Activated CD4-positive, alpha-beta T cell treated with anti-CD3 and anti-CD28 coated beads, Interleukin-2, amount 50 U/mL, for 48 hours (primary cell): Measurements from ENCODE around the gene AVPR1B.

ENCODE experiments used
- DNase-seq, 2 experiments: peaks; one replicate each; pipeline ENCODE4 v3.0.0-alpha.2; 2020

AVPR1B gene

DNA sequence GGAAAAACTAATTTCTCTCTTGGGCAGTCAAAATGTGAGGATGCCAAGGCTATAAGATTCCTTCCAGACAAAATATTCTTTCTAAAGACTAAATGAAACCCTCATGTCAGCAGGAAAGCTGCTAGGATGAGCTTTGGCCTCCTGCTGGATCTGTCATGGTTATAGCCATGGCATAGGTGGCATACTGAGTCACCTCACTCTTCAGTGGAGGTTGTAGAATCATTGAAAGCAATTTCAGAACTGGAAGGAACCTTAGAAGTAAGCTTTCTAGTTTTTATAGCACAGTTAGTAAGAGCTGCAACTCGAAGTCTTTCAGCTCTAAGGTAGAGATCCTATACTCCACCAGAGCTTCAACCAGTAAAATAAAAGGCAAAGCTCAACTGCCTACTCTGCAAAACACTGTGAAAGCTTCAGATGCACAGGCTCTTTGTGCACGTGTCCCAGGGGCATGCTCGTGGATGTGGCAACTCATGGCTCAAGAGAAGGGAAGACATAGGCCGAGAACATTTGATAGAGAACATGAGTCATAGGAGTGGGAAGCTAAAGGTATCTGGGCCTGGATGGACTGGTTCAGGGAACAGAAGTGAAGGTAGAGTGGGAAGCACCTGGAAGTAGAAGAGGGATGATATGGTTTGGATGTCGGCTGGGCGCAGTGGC is 5.8 kb downstream of the AVPR1B start:
- DNase-seq, result no peak

DNA sequence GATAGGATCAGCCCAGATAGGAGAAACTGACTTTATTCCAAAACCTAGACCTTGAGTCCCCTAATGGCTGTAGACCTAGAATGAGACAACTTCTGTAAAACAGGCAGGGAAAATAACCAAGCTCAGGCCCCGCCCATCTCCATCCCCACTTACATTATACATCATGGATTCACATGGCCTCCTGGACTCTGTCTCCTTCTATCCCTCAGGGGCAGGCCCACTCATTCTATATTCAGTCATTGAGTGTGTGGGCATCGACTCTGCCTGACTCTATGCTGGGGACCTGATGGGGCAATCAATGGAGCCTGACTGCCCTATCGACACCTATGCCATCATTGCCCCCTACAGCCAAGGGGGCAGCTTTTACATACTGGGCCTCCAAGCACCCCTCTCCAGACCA is 6.4 kb downstream of the AVPR1B start:
- DNase-seq, result no peak

DNA sequence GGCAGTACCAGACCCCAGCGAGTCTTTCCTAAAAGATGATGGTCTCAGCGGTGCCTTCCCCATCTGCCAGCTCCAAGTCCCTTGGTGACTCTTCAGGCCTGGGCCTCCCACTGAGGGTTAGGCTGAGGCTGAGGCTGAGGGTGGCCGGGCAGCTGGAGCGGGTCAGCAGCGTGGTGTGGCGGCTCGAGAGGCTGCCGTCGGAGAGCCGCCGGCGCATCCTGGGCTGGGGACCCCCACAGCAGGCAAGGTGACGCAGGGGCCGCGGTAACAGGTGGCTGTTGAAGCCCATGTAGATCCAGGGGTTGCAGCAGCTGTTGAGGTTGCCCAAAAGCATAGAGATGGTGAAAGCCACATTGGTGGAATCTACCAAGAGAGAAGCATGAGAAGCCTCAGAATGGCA is 7.0 kb downstream of the AVPR1B start:
- no peak for DNase-seq

DNA sequence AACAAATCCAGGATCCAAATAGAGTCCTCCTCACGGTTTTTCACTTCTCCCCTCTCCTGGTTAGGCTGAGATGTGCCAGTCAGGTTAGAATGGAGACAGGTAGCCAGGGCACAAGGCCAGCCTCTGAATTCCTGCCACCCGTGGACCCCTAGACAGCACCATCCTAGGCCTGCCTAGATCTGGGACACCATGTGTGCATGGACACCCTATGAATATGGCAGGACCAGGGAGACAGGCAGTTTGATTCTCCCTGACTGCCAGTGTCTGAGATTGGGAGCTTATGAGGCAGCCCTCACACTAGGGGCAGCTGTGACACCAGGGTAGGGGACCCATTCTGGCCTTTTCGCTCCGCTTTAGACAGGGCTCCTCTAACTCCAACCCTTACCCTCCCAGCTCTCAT is 7.5 kb downstream of the AVPR1B start:
- no peak for DNase-seq

DNA sequence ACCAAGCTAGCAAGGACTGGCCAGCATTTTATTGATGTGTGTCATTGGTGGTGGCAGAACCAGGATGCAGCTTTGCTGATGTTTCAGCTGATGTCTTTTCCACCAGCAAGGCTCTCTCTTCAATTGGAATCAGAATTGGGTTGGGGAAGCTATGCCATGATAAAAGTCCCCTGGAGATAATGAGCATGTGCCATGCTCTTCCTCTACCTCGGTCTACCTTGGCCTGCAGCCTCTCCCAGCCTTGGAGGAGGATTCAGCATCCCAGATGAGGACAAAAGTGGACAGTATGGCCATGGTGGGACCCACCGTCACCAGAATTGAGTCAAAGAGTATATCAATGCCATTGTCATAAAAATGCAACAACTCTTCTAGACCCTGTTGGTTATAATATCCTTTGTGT is 8.6 kb downstream of the AVPR1B start:
- DNase-seq, result no peak

DNA sequence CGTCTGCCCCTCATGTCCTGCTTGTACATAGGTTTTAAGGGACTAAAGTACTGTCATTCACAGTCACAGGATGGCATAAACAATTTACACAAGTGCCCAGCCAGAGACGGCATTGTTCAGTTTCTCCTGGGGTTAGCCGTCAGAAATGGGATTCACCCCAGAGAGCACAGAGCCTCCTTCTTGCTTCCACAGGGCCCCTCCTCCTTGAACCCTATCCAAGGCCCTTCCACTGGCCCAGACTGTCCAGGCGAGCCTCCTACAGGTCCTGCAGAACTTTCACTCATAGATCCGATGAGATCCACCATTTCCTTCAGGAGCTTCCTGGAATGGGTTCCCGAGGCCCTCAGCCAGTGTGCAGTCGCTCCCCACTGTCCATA is 10.0 kb downstream of the AVPR1B start:
- no peak for DNase-seq

DNA sequence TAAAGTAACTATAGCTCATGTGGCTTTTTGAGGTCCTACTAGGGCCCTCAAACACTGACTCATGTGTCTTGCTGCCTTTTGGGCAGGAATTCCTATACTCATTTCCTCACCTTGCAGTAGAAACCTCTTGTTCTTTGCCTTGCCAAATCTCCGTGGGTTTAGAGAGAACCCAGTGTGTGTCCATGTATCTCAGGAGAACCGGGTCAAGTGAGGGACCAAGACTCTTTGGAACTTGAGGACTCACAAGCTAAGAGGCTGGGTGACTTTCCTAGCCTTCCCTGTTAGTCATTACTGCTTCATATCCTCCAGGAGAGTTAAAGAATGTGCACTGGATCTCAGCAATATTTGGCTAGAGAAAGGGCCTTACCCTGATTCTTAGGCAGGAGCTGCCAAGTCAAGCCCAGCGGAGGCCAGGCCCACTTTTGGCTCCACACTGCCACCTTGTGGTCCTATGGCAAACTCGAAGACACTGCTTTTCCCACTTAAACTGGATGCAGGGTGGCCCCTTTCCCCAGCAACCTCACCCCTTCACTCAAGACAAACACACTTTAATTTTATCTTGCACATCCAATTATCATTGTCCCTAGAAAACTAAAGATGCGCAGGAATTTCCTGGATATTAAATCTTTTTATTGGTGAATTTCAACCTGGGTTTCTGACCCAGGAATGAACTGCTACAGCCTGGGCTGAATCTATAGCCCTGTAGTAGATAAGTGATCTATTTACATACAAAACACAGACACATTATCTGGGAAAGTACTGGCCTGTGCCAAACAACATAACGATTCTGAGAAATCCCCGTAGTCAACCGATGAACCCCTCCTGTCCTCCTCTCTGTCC is 10.6 kb downstream of the AVPR1B start:
- peak; percentile 84 to 85 for DNase-seq

DNA sequence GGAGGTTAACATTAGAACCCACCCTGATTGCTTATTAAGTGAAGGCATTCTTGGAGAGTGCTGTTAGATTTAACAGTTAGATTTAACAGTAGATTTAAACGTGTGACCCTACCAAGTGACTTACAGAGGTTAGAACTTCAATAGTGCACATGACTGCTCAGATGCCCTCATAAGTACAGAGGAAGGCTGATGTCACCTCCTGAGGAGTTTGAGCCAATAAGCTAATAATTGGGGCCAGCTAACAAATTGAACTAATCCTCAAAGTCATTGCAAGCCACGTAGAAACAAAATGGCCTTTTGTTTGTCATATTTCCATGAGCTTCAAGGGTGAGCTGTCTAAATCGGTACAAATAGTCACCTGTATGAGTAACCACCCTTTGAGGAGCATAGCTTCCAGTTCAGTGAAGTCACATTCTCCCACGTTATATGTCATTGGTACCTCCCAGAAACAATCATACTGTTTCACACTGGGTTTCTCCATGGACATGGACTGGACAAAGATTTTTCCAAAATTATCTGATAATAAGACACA is 11.7 kb downstream of the AVPR1B start:
- DNase-seq, result no peak

DNA sequence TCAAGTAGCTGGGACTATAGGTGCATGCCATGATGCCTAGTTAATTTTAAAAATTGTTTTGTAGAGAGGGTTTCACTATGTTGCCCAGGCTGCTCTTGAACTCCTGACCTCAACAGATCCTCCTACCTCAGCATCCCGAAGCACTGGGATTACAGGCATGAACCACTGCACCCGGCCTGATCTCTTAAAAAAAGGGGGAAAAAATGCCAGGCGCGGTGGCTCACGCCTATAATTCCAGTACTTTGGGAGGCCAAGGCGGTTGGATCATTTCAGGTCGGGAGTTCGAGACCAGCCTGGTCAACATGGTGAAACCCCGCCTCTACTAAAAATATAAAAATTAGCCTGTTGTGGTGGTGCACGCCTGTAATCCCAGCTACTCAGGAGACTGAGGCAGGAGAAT is 13.2 kb downstream of the AVPR1B start:
- DNase-seq, result no peak

DNA sequence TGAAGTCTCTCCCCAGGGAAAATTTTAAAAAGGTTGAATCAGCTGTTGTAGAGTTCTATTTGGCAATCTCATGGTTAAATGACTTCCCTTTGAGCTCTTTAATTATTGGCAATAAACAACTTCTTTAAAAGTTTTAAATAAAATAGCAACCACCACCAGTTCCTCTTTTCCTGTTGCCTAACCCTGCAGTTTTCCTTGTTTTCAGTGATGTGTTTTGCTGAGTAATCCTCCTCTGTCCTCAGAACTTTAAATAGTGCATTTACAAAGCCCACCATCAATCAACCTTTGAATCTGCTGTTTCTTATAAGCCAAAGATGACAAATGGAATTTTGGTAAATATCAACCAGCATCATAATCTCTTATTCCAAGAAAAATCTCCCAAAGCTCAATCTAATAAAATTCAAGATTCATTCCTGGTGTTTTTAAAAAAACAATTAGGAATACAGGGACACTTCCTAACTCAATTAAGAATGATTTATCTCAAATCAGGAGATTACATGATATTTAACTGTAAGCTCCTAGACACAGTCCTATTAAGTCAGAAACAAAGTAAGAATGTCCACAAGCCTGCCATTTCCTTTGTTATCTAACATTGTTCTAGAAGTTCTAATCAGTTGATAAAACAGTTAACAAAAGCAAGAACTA is 14.8 kb downstream of the AVPR1B start:
- no peak for DNase-seq

DNA sequence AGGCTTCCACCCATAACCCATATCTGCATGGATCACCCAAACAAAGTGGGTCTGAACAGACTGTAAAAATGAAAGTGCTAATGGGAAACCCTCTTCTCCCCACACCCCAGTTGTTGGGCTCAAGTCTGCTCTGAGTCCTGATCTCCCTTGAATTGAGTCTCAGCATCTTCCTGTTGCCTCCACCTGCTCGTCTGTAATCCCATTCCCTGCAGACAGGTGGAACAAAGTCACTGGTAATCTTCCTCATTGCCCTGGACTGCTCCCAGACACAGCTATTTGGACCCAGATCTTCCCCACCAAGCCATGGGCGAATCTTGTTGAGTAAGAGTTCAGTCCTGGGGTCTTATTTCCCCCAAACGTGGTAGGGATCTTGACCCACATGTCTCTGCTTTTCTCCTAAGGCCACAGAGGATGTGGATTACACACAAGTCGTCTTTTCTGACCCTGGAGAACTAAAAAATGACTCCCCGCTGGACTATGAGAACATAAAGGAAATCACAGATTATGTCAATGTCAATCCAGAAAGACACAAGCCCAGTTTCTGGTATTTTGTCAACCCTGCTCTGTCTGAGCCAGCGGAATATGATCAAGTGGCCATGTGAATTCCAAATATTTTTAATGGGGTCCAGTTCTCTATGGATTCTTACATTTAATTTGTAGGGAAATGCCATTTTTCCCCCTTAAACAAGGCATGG is 15.7 kb downstream of the AVPR1B start:
- DNase-seq, result no peak

DNA sequence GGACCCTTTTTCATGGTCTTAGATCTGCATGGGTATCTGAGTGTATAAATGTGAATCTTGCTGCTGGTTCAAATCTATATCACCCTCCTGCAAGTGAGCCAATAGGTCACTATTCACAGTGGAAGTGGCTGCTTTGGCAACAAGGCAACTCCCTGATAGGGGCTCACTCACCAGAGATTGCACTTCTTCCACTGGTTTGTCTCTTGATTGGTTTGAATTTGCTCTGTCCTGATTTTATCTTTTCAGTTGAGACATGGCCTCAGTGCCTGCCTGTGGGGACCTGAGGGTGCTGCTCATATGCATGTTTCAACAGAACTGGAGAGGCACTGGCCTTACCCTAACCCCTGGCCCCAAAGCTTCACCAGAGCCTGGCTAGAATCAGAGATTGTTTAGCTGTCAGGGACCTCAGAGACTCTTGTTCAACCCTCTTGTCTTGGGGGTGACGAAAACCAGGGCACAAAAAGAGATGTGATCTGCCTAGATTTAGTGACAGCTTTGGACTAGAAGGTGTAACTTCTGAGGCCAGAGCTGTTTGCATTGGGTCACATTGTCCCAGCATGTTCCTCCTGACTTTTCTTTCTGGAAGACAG is 16.9 kb downstream of the AVPR1B start:
- DNase-seq, result no peak

DNA sequence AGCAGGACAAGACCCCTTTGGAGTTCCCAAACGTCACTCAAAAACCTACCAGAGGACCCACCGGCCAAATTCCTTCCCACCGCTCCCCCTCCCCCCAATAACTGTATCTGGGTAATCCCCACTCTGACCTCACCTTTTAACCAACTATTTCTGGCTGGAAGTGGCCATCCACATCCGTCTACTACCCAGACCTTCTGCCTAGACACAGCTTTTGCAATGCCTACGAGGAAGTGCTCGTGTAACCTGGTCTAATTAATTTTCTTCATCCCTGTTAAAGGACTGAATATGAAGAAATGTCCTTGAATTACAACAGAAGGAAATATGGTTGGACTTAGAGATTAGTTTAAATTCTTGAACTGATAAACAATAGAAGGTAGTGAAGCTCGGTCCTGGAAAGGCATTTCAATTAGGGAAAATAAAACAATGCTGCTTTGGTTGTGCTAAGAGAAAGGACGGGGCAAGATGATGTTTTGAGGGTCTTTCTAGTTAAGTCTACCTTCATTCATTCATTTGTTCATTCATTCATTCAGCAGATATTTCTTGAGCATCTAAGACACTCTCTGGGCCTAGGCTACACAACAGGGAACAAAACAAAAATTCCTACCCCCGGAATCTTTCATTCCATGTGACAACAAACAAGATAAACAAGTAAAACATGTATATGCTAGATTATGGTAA is 18.8 kb downstream of the AVPR1B start:
- DNase-seq, result no peak

DNA sequence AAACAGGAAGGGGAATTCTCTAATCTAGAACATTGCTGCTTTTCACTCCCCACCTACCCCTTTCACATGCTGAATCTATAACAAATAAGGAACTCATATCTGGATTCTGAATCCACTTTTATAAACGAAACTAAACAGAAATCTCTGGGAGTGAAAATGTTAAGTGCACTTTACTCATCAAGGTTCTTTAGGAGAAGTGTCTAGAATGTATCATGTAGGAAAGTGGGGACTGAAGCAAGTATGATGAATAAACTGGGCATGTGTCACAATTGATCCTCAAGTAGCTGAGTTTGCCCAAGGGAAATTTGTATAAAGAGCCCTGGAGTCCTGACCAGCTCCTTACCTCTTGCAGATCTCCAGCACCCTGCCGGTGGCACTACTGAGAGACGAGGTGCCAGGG is 19.8 kb downstream of the AVPR1B start:
- no peak for DNase-seq

DNA sequence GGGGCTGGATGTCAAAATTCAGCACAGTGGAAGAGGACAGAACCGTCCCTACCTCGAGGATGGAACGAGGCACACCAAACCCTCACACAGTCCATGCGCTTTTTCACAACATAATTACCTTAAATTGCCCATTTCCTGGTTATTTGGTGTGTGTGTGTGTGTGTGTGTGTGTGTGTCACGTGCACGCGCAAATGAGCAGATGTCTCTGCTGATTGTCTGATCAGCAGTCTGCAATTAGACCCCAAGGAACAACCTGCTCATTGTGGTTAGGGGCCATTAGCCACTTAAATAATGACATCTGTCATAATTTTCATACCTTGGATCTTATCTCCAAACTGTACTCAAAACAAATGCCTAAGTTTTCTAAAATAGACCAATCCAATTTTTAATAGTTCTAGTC is 23.2 kb downstream of the AVPR1B start:
- DNase-seq, result no peak

DNA sequence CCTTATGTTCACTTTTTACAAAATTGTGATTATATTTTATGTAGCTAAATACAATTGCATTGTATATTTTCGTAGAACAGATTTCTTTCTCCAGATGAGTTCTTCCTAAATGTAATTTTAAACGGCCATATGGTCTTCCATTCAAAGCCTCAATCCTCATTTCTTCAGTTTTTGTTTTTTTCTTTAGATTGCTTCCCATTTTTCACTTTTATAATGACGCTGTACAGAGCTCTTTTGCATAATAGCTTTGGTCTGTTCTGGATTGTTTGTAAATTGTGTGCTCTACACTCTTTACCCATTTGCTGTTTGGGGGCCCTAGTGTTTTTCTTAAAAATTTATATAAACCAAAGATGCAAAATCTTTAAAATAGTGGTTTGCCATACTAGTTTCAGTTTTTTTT is 27.8 kb downstream of the AVPR1B start:
- no peak for DNase-seq

DNA sequence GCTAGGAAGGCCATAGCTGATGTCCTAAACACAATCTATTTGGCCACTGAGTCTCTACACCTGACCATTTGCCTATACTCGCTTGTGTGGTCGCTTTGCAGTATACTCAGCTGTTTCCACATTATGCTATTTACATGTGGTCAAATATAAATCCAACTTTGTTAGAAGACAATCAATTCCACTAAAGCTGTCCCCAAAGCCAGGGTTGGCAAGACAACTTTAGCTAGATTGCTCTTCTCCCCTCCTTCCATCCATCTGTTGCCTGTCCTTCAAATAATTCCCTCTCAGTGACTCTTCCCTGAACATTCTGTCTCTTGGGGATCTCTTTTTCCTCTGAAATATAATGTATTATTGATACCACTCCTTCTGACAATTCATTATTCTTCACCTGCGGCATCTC is 30.1 kb downstream of the AVPR1B start:
- DNase-seq, result no peak

DNA sequence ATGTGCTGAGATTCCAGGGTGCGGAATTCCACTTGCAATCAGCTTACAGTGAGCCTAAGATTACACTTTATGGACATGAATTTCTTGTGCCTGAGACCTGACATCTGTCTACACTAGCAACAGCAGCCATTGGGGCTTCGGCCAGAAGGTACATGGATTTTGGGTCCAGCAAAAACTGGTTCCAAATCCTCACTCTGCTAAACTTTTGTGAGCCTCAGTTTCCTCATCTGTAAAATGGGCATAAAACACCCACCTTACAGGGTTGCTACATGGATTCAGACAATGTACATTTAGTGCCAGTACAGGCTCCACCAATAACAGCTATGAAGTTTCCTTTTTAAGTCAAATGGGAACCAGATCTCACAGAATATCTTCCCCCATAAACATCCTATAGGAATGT is 33.4 kb downstream of the AVPR1B start:
- DNase-seq, result no peak

DNA sequence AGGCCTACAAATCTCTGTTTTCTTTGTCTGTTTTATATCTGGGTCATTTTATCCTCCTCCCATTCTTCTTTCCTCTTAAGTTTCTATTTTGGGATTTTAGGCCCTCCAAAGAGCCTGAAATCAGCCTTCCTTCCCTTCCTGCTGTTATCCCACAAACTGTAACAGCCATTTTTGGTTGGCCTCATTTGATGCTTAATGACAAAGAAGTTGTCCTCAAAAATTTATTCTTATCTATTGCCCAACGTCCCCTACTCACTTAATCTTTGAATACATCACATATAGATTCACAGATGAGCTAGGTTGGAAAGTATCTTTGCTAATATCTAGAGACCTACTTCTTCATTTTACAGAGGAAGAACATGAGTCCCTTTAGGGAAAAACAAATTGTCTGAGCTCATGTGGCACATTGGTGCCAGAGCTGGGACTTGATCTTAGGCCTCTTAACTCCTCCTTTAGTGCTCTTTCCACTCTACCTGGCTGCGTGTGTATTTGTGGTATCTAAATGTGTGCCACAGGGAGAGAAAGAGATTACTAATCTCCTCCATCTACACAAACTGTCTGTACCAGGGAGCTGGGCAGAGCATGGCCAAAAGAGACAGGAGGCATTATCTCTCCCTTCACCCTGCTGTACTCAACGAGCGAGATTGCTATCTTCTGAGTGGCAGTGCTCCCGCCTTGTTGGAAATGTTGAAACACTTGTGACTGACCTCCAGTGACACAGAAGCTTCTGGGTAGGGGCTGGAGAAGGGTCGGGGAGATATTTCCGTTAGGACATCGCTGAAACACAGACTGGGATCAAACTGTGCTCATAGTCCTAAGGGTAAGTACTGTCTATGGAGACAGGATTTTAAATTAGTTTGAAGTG is 34.1 kb downstream of the AVPR1B start:
- no peak for DNase-seq

DNA sequence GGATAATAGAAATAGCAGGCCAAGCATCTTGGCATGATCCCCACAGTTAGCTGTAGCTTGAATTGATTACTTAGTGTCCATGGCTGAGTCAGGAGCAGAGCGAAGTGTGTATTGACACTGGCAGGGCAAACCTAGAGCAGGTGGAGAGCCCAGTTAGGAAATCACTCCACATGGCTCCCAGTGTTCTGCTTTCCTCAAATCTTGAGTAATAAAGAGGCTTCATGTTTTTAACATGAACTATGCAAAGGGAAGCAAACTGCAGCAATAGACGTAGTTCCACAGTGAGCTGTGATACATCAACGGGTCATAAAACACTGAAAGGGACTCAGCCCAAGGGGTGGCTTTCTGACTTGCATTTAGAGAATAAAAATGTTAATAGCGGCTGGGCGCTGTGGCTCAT is 35.3 kb downstream of the AVPR1B start:
- no peak for DNase-seq
